Globus pallidus (tissue), 1 donor: Measurements from ENCODE around the gene COL28A1.
A peak's percentile ranks its signal among the peaks of the same experiment; 100 is the strongest.
"Not testable (repeated sequence)": the region's sequence is repeated elsewhere in the genome, so short reads cannot be mapped to it uniquely, and the experiment has no call there.

Source experiments
- DNase-seq: peaks from one replicate; pipeline ENCODE4 v3.0.0-alpha.2; 2015; ENCODE audit warnings: low spot score

Gene COL28A1

DNA sequence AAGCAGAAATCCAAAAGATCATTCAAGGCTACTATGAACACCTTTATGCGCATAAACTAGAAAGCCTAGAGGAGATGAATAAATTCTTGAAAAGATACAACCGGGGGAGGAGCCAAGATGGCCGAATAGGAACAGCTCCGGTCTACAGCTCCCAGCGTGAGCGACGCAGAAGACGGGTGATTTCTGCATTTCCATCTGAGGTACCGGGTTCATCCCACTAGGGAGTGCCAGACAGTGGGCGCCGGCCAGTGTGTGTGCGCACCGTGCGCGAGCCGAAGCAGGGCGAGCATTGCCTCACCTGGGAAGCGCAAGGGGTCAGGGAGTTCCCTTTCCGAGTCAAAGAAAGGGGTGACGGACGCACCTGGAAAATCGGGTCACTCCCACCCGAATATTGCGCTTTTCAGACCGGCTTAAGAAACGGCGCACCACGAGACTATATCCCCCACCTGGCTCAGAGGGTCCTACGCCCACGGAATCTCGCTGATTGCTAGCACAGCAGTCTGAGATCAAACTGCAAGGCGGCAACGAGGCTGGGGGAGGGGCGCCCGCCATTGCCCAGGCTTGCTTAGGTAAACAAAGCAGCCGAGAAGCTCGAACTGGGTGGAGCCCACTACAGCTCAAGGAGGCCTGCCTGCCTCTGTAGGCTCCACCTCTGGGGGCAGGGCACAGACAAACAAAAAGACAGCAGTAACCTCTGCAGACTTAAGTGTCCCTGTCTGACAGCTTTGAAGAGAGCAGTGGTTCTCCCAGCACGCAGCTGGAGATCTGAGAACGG lies 70.5 kb downstream of the COL28A1 start:
- DNase-seq: not testable (repeated sequence)

DNA sequence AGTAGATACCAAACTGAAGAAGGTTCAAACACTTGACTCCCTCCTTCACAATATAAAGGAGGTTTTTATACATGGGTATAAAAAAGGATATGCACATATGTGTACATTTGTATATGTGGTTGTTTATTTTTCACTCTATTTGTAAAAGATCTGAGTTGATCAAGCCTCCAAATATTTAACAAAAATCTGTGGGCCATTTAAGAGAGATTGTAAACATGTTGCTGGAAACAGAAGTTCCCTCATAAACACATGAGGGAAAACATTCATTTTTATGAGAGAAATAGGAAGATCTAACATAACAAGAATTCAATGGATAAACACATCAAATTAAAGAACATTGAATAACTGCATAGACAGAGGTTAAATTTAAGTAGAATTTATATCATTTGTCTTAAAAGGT lies 81.7 kb downstream of the COL28A1 start:
- DNase-seq: no peak

DNA sequence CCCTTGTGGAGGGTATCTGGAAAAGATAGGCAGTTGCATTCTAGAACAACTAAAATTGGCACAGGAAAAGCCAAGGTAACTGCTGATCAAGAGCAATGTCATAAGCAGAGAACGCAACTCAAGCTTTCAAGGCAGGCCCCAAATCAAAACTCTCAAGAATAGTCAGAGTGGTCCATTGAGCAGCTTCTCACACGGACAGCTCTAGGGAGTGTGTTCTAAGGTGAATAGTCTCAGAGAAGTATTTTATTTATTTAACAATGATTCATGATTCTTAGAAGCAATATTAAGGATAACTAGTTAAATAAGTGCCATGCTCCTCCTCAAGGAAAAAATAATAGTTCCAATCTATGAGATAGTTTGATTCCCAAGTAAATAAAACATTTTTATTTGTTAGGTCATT lies 83.0 kb downstream of the COL28A1 start:
- no peak for DNase-seq

DNA sequence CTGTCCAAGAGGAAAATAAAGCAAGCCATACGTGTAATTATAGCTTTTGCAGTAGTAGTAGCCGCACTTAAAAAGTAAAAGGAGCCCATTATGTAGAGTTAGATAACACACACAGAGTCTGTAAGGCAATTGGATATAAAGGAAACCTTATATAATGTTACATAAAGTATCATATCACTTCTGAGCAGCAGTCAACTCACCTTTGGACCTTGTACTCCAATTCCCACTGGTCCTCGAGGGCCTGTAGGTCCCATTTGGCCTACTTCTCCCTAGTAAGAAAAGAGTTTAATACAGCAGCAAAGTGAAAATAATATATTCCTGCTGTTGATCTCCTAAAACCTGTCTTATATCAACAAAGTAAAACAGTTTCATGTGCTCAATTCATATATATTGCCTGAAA lies 83.6 kb downstream of the COL28A1 start:
- no peak for DNase-seq

DNA sequence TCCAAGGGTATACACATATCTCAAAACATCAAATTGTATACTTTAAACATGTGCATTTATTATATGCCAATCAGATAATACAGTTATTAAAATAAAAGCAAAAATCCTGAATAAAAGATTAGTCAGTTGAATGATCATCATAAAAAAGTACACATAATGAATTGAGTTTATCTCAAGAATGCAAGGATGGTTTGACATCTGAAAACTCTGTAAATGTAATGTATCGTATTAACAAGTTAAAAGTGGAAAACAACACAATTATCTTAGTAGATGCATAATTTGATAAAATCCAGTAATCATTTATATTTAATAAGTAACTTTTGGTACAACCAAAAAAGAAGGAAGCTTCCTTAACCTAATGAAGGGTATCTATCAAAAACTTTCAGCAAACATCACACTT lies 86.6 kb downstream of the COL28A1 start:
- DNase-seq: no peak

DNA sequence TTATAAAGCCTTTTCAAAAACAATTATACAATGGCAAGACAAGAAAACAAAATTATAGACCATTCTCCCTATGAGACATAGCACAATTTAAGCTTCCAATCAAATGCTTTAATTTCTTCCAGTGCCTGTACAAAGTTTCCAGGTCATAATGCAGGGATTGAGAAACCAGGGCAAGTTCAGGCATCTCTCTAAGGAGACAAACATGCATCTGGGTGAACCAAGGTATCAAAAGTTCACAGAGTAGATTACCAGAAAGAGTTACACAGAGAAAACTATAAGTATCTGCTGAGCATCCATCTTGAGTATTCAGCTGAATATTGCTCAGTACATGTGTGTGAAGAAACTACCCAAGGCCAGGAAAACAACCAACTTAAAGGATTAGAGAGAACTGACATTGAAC lies 89.1 kb downstream of the COL28A1 start:
- DNase-seq: no peak

DNA sequence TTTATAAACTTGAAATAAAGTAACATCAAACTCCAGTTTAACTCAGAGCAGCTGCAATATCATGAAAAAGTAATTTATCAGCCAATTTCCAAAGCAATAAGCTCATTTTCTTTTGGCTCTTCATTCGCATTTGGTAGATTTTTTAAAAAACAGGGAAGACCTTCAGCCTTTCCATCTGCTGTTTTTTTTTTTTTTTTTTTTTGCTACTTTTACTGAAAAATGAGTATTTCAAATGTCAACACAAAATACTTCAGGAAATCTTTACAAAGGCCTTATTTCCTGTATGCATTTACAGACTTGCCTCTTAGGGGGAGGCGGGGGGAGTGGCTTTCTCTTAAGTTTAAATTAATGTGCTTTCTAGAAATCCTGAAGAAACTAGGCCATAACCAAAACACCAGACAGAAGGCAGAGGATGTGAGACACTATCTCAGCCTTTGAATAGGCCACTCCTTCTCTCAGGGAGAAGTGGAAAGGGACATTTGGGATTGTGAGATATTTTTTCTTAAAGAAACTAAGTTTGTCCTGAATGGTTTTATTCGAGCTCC lies 91.8 kb downstream of the COL28A1 start:
- no peak for DNase-seq

DNA sequence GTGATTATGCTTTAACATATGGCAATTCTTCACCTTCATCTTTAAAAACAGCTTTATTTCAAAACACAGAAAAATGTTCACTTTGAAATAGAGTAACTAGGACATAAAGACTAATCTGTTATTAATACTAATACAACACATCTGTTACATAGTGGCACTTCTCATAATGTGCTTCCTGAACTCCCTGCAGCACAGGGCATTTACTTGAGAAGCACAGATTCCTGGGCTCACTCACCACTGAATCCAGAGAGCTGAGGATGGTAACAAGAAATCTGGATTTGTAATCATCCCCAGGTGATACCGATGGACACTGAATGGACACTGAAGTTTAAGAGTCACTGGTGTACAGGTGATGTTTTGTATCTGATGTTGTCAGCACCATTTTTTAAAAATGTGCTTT lies 96.1 kb downstream of the COL28A1 start:
- DNase-seq: no peak

DNA sequence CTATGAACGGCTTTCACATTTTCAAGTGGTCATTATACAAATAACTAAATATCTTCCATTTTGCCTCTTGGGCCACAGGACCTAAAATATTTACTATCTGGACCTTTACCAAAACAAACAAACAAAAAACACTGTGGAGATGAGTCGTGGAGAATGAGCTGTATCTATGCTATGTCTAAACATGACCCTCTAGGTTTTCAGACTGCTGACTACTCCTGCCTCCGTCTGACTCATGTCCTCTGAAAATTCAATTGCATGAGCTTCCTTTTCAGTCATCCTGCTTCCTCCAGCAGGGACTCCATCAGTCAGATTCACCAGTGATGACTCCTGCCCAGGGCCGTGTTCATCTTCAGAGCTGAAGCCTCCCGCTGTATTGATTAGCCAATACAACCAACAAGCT lies 96.8 kb downstream of the COL28A1 start:
- no peak for DNase-seq

DNA sequence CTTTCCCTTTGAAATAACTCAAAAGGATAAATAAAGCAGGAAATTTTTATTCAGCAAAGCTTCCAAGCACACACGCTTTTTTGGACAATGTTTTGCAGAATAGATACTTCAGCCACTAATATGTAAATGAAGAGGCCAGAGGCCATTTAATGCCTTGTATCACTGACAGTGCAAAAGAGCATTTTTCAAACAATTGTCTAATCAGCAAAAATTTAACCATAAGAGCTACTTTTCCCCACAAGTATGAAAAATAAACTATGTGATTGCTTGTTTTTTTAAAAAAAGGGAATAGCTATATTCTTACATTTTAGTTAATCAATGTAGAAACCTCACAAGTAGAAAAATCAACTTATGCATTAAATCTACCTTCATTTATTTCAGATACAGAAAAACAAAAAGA lies 99.7 kb downstream of the COL28A1 start:
- DNase-seq: no peak

DNA sequence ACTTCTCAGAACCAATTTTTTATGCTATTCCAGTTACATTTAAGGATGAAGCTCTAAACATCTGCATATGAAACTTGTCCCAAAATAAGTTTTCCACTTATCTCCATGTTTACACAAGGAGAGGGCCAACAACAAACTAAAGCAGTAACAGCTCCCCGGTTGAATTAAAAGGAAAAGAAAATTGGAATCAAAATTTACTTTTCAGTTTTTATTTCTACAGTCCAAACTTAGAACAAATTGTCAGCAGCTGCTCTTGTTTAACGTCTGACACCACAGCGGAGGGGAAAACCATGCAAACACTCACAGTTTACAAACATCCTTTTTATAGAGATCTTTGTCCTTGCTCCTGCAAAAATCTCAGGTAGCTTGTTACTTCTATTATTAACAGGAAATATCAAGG lies 101.3 kb downstream of the COL28A1 start:
- DNase-seq: no peak

DNA sequence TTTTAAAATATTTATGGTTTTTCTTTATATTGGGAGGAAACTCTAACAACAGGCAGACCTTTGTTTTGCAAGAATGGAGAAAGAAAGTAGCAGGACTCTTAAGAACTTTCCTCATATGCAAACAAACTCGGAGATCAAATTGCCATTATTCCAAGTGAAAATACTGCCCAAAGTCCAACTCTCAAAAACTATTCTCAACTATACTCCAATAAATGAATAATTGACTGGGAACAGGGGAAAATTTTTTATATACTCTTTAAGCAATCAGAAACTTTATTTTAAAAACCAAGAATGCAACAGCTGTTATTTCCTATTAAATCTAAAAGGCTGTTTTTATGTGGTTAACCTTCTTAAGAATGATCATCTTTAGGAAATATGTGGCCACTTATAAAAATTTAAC lies 101.9 kb downstream of the COL28A1 start:
- no peak for DNase-seq

DNA sequence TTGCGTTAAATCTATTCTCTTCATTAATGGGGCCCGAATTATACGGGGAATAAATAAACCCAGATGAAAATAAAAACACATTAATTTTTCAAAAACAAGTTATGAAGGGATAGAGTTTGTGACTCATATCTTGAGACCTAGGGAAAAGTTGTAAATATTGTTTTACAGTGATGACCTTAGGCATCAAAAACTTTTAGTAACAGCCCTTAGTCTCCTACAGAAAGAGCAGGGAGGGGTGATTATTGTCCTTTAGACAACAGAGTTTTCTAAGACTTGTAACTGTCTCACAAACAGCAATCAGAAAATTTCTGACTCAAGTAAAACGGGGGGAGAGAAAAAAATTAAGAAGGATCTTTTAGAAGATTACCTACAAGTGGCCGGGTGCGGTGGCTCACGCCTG lies 102.7 kb downstream of the COL28A1 start:
- no peak for DNase-seq

DNA sequence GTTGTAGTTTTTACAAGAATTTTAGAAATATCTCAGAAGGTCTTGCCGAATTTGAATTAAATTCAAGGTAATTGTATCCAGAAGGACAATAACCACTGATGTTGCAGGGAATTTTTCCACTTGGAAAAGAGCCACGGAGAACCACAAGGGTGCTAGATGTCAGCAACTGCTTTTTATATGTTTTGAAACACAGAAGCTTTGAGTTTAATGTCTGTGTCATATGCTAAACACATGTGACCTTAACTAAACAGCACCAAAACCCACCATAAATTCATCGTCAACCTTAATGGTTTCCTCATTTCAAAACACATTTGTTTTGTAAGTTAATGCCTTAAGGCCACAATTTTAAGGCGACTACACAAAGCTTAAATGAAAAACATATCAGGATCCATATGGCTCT lies 106.9 kb downstream of the COL28A1 start:
- no peak for DNase-seq

DNA sequence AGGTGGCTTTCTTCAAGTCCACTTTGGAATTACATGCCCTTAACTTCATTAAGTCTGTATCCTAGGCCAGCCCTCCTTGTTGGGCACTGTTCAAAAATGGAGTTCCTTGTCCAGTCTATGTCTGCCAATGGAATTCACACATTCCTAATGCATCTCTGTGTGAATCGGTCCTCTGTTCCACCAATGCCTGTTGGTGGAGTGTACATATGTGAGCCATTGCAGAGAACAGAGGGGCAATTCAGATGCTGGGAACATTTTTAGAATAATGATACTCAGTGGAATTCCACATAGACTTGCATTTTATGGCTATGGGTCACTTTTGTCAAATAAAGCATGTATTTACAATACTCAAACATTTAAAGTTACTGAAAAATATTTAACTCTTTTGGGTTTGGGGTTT lies 108.3 kb downstream of the COL28A1 start:
- peak; percentile 87 for DNase-seq

DNA sequence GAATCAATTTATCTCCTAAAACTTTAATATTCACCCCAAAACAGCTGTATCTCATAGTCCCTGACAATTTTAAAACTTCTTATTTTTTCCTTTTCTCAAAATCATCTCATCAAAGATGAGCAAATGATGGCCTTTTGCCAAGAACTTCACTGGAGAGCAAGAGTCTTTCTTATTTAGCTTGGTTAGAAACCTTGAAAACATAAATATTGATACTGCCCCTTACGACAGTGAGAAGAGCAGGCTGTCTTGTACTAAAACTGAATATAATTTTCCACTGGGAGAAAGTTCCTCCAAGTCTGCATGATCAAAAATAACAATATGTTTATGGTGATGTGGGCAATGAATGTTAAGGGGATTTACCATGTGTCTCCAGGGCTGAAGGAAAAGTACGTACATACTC lies 109.0 kb downstream of the COL28A1 start:
- DNase-seq: no peak

DNA sequence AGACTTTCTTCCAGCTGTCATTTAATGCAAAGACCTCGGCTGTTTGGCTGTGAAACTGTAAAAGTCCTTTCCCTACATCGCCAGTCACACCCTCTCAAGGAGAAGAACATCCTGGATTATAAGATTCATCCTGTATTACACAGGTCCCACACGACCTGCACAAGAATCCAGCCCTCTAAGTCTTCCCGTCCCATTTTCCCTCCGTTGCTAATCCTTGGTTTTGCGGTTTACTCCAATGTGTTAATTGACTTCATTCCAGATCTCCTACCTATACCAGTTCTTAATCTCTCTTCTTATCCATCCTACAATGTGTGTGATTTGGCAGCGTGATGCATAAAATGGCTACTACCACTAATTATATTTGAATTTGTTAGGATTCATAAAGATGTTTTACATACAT lies 110.4 kb downstream of the COL28A1 start:
- DNase-seq: no peak

DNA sequence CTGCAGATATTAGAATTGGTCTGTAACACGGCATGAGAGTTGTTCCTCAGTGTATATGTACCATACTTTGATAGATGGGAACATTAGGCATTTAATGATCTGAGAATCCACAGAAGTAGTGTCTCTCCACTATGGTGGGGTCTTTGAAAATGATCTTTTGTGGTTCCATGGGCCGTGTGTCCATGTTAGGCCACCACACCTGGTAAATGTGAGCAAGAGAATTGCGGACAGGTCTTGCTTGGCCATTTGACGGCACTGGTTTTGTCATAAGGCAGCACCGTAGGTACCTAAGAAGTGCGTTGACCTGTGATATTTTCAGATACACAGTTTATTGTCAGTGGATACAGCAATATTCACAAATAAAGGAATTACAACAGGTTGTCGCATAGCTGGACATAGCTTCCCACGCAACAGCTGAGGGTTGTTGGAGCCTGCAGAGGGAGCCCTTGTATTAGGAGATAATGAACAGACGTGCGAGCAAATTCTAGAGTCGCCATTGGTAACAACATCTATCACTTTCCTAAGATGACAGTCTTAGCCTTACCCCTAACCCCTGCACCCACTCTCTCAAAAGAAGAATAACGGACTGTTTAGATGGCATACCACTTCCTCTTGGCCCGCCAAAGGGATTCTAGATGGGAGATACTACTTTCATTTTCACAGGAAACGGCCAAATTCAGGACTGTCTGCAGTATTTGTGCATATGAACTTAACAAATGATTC lies 111.4 kb downstream of the COL28A1 start:
- DNase-seq: peak; percentile 79

DNA sequence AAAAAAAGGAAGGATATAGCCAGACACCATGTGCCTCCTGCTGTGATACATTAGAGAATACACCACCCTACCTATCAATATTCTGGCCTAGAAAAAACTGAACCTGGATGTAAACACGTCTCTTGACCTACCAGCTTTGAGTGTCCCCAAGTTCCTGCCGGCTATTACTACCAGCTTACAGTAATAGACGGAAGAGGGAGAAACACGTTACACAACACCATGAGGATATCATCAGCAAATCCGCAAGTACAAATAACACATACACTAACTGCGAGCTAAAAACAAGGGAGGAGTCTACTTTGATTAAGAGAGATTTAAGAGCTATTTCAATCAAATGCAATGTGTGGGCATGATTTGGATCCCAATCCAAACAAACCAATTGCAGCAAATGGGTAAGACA lies 113.0 kb downstream of the COL28A1 start:
- DNase-seq: no peak

DNA sequence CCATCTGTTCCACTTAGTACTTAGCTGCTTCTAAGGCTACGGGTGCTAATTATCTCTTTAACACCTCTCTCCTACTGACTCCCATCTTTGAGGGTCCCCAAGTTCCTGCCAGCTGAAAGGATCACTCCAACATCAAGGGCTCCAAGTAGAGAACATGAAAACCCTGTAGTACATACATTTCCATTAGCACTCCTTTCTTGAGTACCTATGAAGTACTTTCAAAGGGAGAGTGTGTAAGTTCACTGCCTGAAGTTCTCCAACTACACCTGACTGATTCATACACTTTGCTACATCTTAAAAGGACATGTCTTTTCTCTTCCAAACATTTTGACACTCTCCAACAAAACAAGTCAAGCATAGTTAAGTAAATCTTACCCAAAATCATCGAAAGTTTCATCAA lies 113.8 kb downstream of the COL28A1 start:
- DNase-seq: no peak

DNA sequence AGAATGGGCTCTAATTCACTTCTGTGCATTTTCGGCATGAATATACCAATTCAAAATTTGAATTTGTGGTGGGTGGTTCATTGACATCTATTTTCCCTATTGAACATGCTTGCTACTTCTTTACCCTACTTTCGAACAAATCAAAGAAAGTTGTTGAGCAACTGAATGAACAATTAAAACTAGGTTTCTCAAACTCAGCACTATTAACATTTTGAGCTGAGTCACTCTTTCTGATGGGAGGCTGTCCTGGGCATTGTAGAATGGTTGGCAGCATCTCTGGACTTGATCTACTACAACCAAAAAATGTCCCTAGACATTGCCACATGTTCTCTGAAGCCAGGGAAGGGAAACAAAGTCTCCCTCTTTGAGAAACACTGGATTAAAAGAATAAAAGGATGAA lies 116.7 kb downstream of the COL28A1 start:
- no peak for DNase-seq

DNA sequence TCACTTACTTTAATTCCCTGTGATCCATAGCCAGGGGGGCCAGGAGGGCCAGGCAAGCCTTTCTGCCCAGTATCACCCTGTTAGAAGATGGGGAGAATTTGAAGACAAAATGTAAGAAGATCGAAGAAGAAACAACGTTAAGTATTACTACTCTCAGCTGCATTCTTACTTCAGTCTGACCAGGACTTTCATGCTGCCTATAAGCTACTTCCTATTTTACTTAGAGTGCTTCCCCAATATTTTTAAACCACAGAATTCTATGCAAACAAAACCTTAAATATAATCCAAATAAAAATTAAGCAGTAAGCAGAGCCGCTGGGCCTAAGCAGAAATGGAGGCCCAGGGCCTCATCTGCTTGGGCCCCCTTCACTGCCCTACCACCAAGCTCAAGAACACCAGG lies 117.8 kb downstream of the COL28A1 start:
- DNase-seq: no peak

DNA sequence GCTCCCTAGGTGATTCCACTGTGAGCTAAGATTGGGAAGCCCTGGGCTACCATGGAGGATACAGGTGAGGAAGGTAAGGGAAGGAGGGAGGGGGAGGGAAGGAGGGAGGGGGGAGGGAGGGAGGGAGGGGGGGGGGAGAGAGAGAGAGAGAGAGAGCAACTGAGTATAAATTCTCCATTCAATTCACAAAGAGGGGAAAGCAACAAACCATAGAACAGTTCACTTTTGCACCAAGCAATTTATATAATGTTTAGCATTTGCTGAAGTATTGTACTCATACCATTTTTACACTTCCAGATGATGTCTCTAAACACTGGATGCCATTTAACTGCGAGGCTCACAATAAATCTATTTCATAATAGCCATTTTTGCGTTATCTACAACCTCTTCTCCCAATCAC lies 118.3 kb downstream of the COL28A1 start:
- DNase-seq: no peak
